DOHH2 (cell line): Measurements from ENCODE around the gene TTC23.
"Not testable (repeated sequence)": the region's sequence is repeated elsewhere in the genome, so short reads cannot be mapped to it uniquely, and the experiment has no call there.

Source experiments
- H3F3A ChIP-seq: fragments of 200-600 bp; sonication (generic), shearing (Covaris generic); 2 replicates; pipeline ENCODE4 v1.6.0; 2016; ENCODE audit warnings: antibody characterized with exemption, mild to moderate bottlenecking; ENCODE audit not compliant: control insufficient read depth, insufficient read depth
- H3K27ac ChIP-seq: fragments of 200-600 bp; sonication (generic); 2 replicates; pipeline ENCODE4 v1.5.1; 2014; ENCODE audit warnings: low read depth, mild to moderate bottlenecking, low read length, moderate library complexity
- H3K27me3 ChIP-seq: fragments of 200-600 bp; sonication (generic); 2 replicates; pipeline ENCODE4 v1.6.1; 2014; ENCODE audit warnings: mild to moderate bottlenecking, low read length, mixed read lengths; ENCODE audit not compliant: control insufficient read depth
- H3K36me3 ChIP-seq: fragments of 200-600 bp; sonication (generic); 2 replicates; pipeline ENCODE4 v1.6.1; 2014; ENCODE audit warnings: mild to moderate bottlenecking, low read length, moderate library complexity, mixed read lengths; ENCODE audit not compliant: control insufficient read depth
- H3K4me1 ChIP-seq: fragments of 200-600 bp; sonication (generic); 2 replicates; pipeline ENCODE4 v1.6.1; 2014; ENCODE audit warnings: mild to moderate bottlenecking, low read length, mixed read lengths; ENCODE audit not compliant: control insufficient read depth
- H3K4me2 ChIP-seq: fragments of 200-600 bp; sonication (generic); 2 replicates; pipeline ENCODE4 v1.6.0; 2014; ENCODE audit warnings: mild to moderate bottlenecking, low read length, moderate library complexity
- H3K4me3 ChIP-seq: fragments of 200-600 bp; sonication (generic); 2 replicates; pipeline ENCODE4 v1.5.1; 2014; ENCODE audit warnings: mild to moderate bottlenecking, low read length, mixed read lengths
- H3K79me2 ChIP-seq: fragments of 200-600 bp; sonication (generic); 2 replicates; pipeline ENCODE4 v1.6.1; 2014; ENCODE audit warnings: mild to moderate bottlenecking, low read length, mixed read lengths; ENCODE audit not compliant: control insufficient read depth
- H3K9me2 ChIP-seq: fragments of 200-600 bp; sonication (generic); replicated peaks from 2 replicates; pipeline ENCODE4 v1.6.1; 2014; ENCODE audit warnings: mild to moderate bottlenecking, low read length, mixed read lengths; ENCODE audit not compliant: control insufficient read depth
- H3K9me3 ChIP-seq: fragments of 200-600 bp; sonication (generic); 2 replicates; pipeline ENCODE4 v1.6.1; 2014; ENCODE audit warnings: antibody characterized with exemption, low read length, mixed read lengths; ENCODE audit not compliant: control insufficient read depth, insufficient read depth
- H4K20me1 ChIP-seq: fragments of 200-600 bp; sonication (generic); 2 replicates; pipeline ENCODE4 v1.6.0; 2014; ENCODE audit warnings: low read depth, mild to moderate bottlenecking, antibody characterized with exemption, low read length, moderate library complexity; ENCODE audit not compliant: control insufficient read depth, insufficient read depth
- CTCF ChIP-seq: fragments of 200-600 bp; sonication (generic); IDR thresholded peaks from one replicate; pipeline ENCODE4 v1.5.1; 2014; ENCODE audit warnings: antibody characterized with exemption, mild to moderate bottlenecking, low read depth, low read length; ENCODE audit not compliant: poor library complexity, severe bottlenecking
- EZH2phosphoT487 ChIP-seq: fragments of 200-600 bp; sonication (generic); IDR thresholded peaks from 2 replicates; pipeline ENCODE4 v1.6.1; 2017; ENCODE audit warnings: borderline replicate concordance, mild to moderate bottlenecking, antibody characterized with exemption, low read length, moderate library complexity, mixed read lengths

TTC23 gene

GRCh38 chr15:99114511-99115299, 134.7 kb downstream of the TTC23 start:
- no peak overlapping the region for H3K4me3 ChIP-seq

GRCh38 chr15:99113547-99114271, 135.7 kb downstream of the TTC23 start:
- Histone ChIP-seq H3K4me3 (no peak overlapping the region), H3K27me3 (no peaks in the 10 kb centered on the region), H3K9me2 (no peaks in the 10 kb centered on the region), H3K27ac (no peak overlapping the region), H3K4me1 (no peaks in the 10 kb centered on the region), H3K4me2 (no peak overlapping the region), H3K9me3 (no peaks in the 10 kb centered on the region), H4K20me1 (no peaks in the 10 kb centered on the region), H3F3A (no peaks in the 10 kb centered on the region), H3K36me3 (no peaks in the 10 kb centered on the region), H3K79me2 (no peaks in the 10 kb centered on the region)
- no peak for TF ChIP-seq CTCF
- no peak for TF ChIP-seq EZH2phosphoT487

More at GRCh38 chr15:99114511-99115299, 134.7 kb downstream of the TTC23 start:
- TF ChIP-seq EZH2phosphoT487 (no peak), CTCF (no peak)
- Histone ChIP-seq H3K4me1 (no peaks in the 10 kb centered on the region), H3K79me2 (no peaks in the 10 kb centered on the region), H3K27ac (no peak overlapping the region), H3K36me3 (no peaks in the 10 kb centered on the region), H3K27me3 (no peaks in the 10 kb centered on the region), H3K4me2 (no peak overlapping the region), H3K9me2 (no peaks in the 10 kb centered on the region), H3K9me3 (no peaks in the 10 kb centered on the region), H4K20me1 (no peaks in the 10 kb centered on the region), H3F3A (no peaks in the 10 kb centered on the region)

GRCh38 chr15:99111641-99112040, 137.7 kb downstream of the TTC23 start:
- not testable (repeated sequence) for H3K4me1 ChIP-seq, H3K9me2 ChIP-seq, H3K36me3 ChIP-seq, H3K9me3 ChIP-seq, H3K4me2 ChIP-seq, H3K27me3 ChIP-seq, H3K79me2 ChIP-seq, H3K4me3 ChIP-seq, H4K20me1 ChIP-seq, H3K27ac ChIP-seq, H3F3A ChIP-seq
